ENCODE results near the gene UGT1A7.

UGT1A7 gene

GRCh38 chr2:233817361-233817911, 135.7 kb downstream of the UGT1A7 start:
- Histone ChIP-seq H3K36me3 (ENCODE audit: insufficient read depth, low read length) (no peaks in the 10 kb centered on the region), H3K27me3 (ENCODE audit: insufficient read depth, low read length, poor library complexity) (peaks cover 5% of the 10 kb centered on the region), H2AFZ (ENCODE audit: low read depth, low read length) (no peak overlapping the region), H3K9ac (ENCODE audit: low read depth, low read length) (no peak overlapping the region), H3K4me1 (ENCODE audit: insufficient read depth, low read length) (no peaks in the 10 kb centered on the region), H3K4me2 (ENCODE audit: insufficient read depth, low read length) (no peak overlapping the region), H3K27ac (ENCODE audit: low read length) (no peak overlapping the region), H3K79me2 (ENCODE audit: insufficient read depth, low read length) (no peaks in the 10 kb centered on the region), H3K4me3 (ENCODE audit: low read depth in 1 of 2, low read length in 2 of 2) (no peak overlapping the region), H4K20me1 (ENCODE audit: insufficient read depth, low read length) (no peaks in the 10 kb centered on the region), H3K9me3 (ENCODE audit: insufficient read depth, low read length, severe bottlenecking) (no peaks in the 10 kb centered on the region)
- TF ChIP-seq EZH2 (IDR thresholded peaks at IDR 0.05; ENCODE audit: borderline replicate concordance, low read depth, low read length, severe bottlenecking) (no peak), CTCF (IDR thresholded peaks at IDR 0.05; ENCODE audit: borderline replicate concordance, extremely low read depth, low read length, poor library complexity, severe bottlenecking) (no peak)
- no peak for DNase-seq
- ATAC-seq (ENCODE audit: insufficient read depth, low read depth): no peak

GRCh38 chr2:233817995-233818638, 136.4 kb downstream of the UGT1A7 start:
- H4K20me1 ChIP-seq (ENCODE audit: insufficient read depth, low read length): no peaks in the 10 kb centered on the region
- no peak overlapping the region for H3K4me3 ChIP-seq (ENCODE audit: low read depth in 1 of 2, low read length in 2 of 2)
- no peaks in the 10 kb centered on the region for H3K9me3 ChIP-seq (ENCODE audit: insufficient read depth, low read length, severe bottlenecking)
- H3K4me1 ChIP-seq (ENCODE audit: insufficient read depth, low read length): no peaks in the 10 kb centered on the region
- no peak overlapping the region for H3K27ac ChIP-seq (ENCODE audit: low read length)
- no peak overlapping the region for H3K4me2 ChIP-seq (ENCODE audit: insufficient read depth, low read length)
- DNase-seq (no peak), ATAC-seq (ENCODE audit: insufficient read depth, low read depth) (no peak)
- no peaks in the 10 kb centered on the region for H3K79me2 ChIP-seq (ENCODE audit: insufficient read depth, low read length)
- TF ChIP-seq EZH2 (IDR thresholded peaks at IDR 0.05; ENCODE audit: borderline replicate concordance, low read depth, low read length, severe bottlenecking) (no peak), CTCF (IDR thresholded peaks at IDR 0.05; ENCODE audit: borderline replicate concordance, extremely low read depth, low read length, poor library complexity, severe bottlenecking) (no peak)
- H3K9ac ChIP-seq (ENCODE audit: low read depth, low read length): no peak overlapping the region
- no peaks in the 10 kb centered on the region for H3K36me3 ChIP-seq (ENCODE audit: insufficient read depth, low read length)
- no peak overlapping the region for H2AFZ ChIP-seq (ENCODE audit: low read depth, low read length)
- peaks cover 5% of the 10 kb centered on the region for H3K27me3 ChIP-seq (ENCODE audit: insufficient read depth, low read length, poor library complexity)

GRCh38 chr2:233818639-233819621, 137.2 kb downstream of the UGT1A7 start:
- no peaks in the 10 kb centered on the region for H4K20me1 ChIP-seq (ENCODE audit: insufficient read depth, low read length)
- H3K4me3 ChIP-seq (ENCODE audit: low read depth in 1 of 2, low read length in 2 of 2): no peak overlapping the region
- no peak overlapping the region for H3K27ac ChIP-seq (ENCODE audit: low read length)
- H3K79me2 ChIP-seq (ENCODE audit: insufficient read depth, low read length): no peaks in the 10 kb centered on the region
- no peaks in the 10 kb centered on the region for H3K36me3 ChIP-seq (ENCODE audit: insufficient read depth, low read length)
- TF ChIP-seq EZH2 (IDR thresholded peaks at IDR 0.05; ENCODE audit: borderline replicate concordance, low read depth, low read length, severe bottlenecking): no peak
- no peak for TF ChIP-seq CTCF (IDR thresholded peaks at IDR 0.05; ENCODE audit: borderline replicate concordance, extremely low read depth, low read length, poor library complexity, severe bottlenecking)
- H2AFZ ChIP-seq (ENCODE audit: low read depth, low read length): no peak overlapping the region
- no peak overlapping the region for H3K4me2 ChIP-seq (ENCODE audit: insufficient read depth, low read length)
- DNase-seq (no peak), ATAC-seq (ENCODE audit: insufficient read depth, low read depth) (no peak)
- peaks cover 5% of the 10 kb centered on the region for H3K27me3 ChIP-seq (ENCODE audit: insufficient read depth, low read length, poor library complexity)
- H3K4me1 ChIP-seq (ENCODE audit: insufficient read depth, low read length): no peaks in the 10 kb centered on the region
- no peak overlapping the region for H3K9ac ChIP-seq (ENCODE audit: low read depth, low read length)
- no peaks in the 10 kb centered on the region for H3K9me3 ChIP-seq (ENCODE audit: insufficient read depth, low read length, severe bottlenecking)

All from DND-41 (cell line).